ENCODE results near the gene MFAP4. TPM values are rescaled to one million over a fixed set of nuclear protein-coding genes. Genes with fewer than 3 reads are reported as not detected.

MFAP4 gene
- polyA plus RNA-seq (not detected in 2 replicates), polyA minus RNA-seq (not detected in 2 replicates)

DNA sequence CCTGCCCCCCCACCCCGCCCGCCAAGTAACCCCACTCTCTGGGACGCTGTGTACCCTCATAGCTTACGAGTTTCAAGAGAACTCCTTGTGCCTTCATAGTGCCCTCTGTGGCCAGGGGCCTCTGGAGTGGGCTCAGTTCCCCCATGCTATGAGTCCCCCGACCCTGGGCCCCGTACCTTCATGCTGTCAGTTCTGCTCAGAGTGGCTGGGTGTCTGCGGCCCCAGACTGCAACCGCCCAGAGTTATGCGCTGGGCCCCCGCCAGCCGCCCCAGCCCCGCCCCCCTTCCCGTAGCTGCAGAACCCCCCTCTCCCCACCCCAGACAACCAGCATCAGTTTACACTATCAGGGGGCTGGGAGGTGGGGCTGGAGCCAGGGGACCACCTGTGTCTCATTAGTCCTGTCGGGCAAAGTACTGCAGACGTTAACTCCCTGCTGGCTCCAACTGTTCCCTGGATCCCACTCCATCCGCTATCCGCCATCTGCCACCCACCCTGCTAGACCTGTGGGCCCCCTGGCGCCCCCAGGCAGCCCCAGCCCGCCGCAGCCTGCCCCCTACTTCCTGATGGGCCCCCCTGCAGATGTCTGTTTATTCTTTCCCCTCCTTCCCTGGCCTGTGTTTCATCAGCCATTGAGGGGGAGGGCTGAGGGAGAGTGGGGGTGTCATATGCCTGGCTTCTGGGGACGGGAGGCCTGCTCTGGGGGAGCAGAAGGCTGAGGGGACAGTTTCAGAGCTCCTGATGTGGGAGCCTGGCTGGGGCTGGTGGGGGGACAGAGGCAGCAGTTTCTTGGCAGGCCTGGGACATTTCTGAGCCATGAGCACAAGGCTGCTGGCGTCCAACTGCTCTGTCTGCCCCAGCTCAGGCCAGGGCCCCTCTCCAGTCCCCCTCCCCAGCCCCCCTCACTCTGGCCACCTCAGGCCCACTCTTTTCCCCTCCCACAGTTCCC is at the start of gene MFAP4:
Gene MFAP4, minus strand, starts transcription at position 217 of the 947 bp plus-strand sequence. Its CDS starts 35 bp downstream, at position 182.
- no peaks in the 10 kb centered on the region for H3K9me2 ChIP-seq (ENCODE audit: insufficient read depth, low read length)
- no peak within 1 kb of the TSS for H3K4me3 ChIP-seq (ENCODE audit: low read length)
- no peak within 1 kb of the TSS for H3K4me2 ChIP-seq (ENCODE audit: low read length)
- H3K9me3 ChIP-seq (ENCODE audit: low read length): no peaks in the 10 kb centered on the region
- H3K27ac ChIP-seq (ENCODE audit: low read length): no peak within 1 kb of the TSS
- no peaks in the 10 kb centered on the region for H4K20me1 ChIP-seq (ENCODE audit: insufficient read depth)
- no peak for TF ChIP-seq MXI1 (conservative IDR thresholded peaks at IDR 0.05; ENCODE audit: poor library complexity, severe bottlenecking)
- TF ChIP-seq TAF1 (IDR thresholded peaks at IDR 0.05; ENCODE audit: low read depth): no peak
- TF ChIP-seq, protein P1, sequence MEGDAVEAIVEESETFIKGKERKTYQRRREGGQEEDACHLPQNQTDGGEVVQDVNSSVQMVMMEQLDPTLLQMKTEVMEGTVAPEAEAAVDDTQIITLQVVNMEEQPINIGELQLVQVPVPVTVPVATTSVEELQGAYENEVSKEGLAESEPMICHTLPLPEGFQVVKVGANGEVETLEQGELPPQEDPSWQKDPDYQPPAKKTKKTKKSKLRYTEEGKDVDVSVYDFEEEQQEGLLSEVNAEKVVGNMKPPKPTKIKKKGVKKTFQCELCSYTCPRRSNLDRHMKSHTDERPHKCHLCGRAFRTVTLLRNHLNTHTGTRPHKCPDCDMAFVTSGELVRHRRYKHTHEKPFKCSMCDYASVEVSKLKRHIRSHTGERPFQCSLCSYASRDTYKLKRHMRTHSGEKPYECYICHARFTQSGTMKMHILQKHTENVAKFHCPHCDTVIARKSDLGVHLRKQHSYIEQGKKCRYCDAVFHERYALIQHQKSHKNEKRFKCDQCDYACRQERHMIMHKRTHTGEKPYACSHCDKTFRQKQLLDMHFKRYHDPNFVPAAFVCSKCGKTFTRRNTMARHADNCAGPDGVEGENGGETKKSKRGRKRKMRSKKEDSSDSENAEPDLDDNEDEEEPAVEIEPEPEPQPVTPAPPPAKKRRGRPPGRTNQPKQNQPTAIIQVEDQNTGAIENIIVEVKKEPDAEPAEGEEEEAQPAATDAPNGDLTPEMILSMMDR (IDR thresholded peaks at IDR 0.05; ENCODE audit: poor library complexity, severe bottlenecking): no peak
- TF ChIP-seq REST (IDR thresholded peaks at IDR 0.05; ENCODE audit: borderline replicate concordance): no peak
- no peak for TF ChIP-seq RAD21 (conservative IDR thresholded peaks at IDR 0.05)
- TF ChIP-seq POLR2AphosphoS5 (IDR thresholded peaks at IDR 0.05): no peak
- no peak for TF ChIP-seq SMC3 (conservative IDR thresholded peaks at IDR 0.05; ENCODE audit: poor library complexity)
- no peak for TF ChIP-seq EZH2 (IDR thresholded peaks at IDR 0.05; ENCODE audit: borderline replicate concordance, insufficient read depth, low read length, poor library complexity, severe bottlenecking)
- no peak for TF ChIP-seq EP300 (conservative IDR thresholded peaks at IDR 0.05; ENCODE audit: poor library complexity, severe bottlenecking)
- H2AFZ ChIP-seq (ENCODE audit: low read depth, low read length): no peak within 1 kb of the TSS
- H3K79me2 ChIP-seq (replicated peaks; ENCODE audit: insufficient read depth, low read length): no peaks in the 10 kb centered on the region
- H3K9ac ChIP-seq (ENCODE audit: low read length): no peak within 1 kb of the TSS
- no peaks in the 10 kb centered on the region for H3F3A ChIP-seq (ENCODE audit: insufficient read depth, low read length, poor library complexity, severe bottlenecking)
- no peaks in the 10 kb centered on the region for H3K27me3 ChIP-seq (ENCODE audit: insufficient read depth, low read depth, low read length)
- peaks cover 5% of the 10 kb centered on the region for H3K36me3 ChIP-seq (ENCODE audit: insufficient read depth, low read length)

DNA sequence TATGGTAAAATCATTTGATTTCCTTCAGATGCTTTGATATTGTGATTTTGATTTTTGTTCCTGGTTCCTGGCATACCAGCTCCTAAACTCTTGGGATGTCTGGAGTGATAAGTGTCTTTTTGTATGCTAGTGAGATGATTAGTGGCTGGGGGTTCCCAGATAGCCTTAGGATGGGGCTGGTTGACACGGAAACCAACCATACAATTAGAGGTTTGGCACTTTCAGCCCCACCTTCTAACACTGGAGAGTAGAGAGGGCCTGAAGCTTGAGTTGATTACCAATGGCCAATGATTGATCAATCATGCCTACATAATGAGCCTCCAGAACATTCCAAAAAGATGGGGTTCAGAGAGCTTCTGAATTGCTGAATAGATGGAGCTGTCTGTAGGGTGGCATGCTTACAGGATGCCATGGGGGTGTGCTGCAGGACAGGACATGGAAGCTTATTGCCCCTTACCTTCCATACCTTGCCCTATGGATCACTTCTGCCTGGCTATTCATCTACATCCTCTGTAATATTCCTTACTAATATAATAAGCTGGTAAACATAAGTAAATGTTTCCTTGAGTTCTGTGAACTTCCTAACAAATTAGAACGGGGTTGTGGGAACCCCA is 46.8 kb upstream of the MFAP4 start:
- H3K4me2 ChIP-seq (ENCODE audit: low read length): no peak overlapping the region
- H3K27me3 ChIP-seq (ENCODE audit: insufficient read depth, low read depth, low read length): no peaks in the 10 kb centered on the region
- no peak overlapping the region for H3K4me3 ChIP-seq (ENCODE audit: low read length)
- no peak overlapping the region for H3K27ac ChIP-seq (ENCODE audit: low read length)
- TF ChIP-seq REST (IDR thresholded peaks at IDR 0.05; ENCODE audit: borderline replicate concordance): no peak
- TF ChIP-seq RAD21 (conservative IDR thresholded peaks at IDR 0.05): no peak
- no peak for TF ChIP-seq SMC3 (conservative IDR thresholded peaks at IDR 0.05; ENCODE audit: poor library complexity)
- TF ChIP-seq EZH2 (IDR thresholded peaks at IDR 0.05; ENCODE audit: borderline replicate concordance, insufficient read depth, low read length, poor library complexity, severe bottlenecking): no peak
- H2AFZ ChIP-seq (ENCODE audit: low read depth, low read length): no peak overlapping the region
- H3K9ac ChIP-seq (ENCODE audit: low read length): no peak overlapping the region
- H4K20me1 ChIP-seq (ENCODE audit: insufficient read depth): no peaks in the 10 kb centered on the region
- H3K79me2 ChIP-seq (replicated peaks; ENCODE audit: insufficient read depth, low read length): no peaks in the 10 kb centered on the region
- H3K36me3 ChIP-seq (ENCODE audit: insufficient read depth, low read length): no peaks in the 10 kb centered on the region
- H3F3A ChIP-seq (ENCODE audit: insufficient read depth, low read length, poor library complexity, severe bottlenecking): no peaks in the 10 kb centered on the region
- H3K9me2 ChIP-seq (ENCODE audit: insufficient read depth, low read length): no peaks in the 10 kb centered on the region
- no peaks in the 10 kb centered on the region for H3K9me3 ChIP-seq (ENCODE audit: low read length)

All from neural cell (in vitro differentiated cells).